HL-60 (cell line): ENCODE measurements around the gene ABHD10.

Source experiments
- GABPA ChIP-seq: IDR thresholded peaks from 2 replicates; pipeline ENCODE4 v1.6.1; 2012; ENCODE audit warnings: low read depth
- POLR2AphosphoS5 ChIP-seq: IDR thresholded peaks from 2 replicates; pipeline ENCODE4 v1.6.1; 2012; ENCODE audit warnings: low read depth
- TF ChIP-seq, protein P1 (sequence below): IDR thresholded peaks from one replicate; pipeline ENCODE4 v1.5.1; 2011; ENCODE audit warnings: low read length, control low read depth, inconsistent platforms; ENCODE audit not compliant: insufficient read depth
- TF ChIP-seq, protein P2 (sequence below): IDR thresholded peaks from 2 replicates; pipeline ENCODE4 v1.6.1; 2012; ENCODE audit warnings: low read depth; ENCODE audit not compliant: insufficient replicate concordance

DNA sequence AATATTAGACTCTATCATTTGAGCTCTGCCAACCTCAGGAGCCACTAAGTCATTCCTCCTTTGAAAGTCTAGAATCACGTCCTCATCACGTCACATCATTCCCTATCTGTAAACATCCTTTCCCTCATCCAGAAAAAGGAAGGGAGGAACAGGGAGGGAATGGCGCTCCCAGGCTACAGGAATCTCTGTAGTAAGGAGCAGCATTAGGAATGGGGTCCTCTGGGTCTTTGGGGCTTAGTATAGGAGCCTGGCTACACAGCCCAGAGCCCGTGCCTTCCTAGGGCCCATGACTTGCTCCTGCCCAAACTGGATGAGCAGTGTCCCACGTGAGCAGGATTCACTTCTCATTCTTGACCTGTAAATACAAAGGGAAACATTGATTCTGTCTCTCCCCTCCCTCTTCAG lies 21.5 kb downstream of the ABHD10 start:
- no peak for TF ChIP-seq POLR2AphosphoS5
- TF ChIP-seq, protein P1, sequence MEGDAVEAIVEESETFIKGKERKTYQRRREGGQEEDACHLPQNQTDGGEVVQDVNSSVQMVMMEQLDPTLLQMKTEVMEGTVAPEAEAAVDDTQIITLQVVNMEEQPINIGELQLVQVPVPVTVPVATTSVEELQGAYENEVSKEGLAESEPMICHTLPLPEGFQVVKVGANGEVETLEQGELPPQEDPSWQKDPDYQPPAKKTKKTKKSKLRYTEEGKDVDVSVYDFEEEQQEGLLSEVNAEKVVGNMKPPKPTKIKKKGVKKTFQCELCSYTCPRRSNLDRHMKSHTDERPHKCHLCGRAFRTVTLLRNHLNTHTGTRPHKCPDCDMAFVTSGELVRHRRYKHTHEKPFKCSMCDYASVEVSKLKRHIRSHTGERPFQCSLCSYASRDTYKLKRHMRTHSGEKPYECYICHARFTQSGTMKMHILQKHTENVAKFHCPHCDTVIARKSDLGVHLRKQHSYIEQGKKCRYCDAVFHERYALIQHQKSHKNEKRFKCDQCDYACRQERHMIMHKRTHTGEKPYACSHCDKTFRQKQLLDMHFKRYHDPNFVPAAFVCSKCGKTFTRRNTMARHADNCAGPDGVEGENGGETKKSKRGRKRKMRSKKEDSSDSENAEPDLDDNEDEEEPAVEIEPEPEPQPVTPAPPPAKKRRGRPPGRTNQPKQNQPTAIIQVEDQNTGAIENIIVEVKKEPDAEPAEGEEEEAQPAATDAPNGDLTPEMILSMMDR = no peak
- TF ChIP-seq, protein P2, sequence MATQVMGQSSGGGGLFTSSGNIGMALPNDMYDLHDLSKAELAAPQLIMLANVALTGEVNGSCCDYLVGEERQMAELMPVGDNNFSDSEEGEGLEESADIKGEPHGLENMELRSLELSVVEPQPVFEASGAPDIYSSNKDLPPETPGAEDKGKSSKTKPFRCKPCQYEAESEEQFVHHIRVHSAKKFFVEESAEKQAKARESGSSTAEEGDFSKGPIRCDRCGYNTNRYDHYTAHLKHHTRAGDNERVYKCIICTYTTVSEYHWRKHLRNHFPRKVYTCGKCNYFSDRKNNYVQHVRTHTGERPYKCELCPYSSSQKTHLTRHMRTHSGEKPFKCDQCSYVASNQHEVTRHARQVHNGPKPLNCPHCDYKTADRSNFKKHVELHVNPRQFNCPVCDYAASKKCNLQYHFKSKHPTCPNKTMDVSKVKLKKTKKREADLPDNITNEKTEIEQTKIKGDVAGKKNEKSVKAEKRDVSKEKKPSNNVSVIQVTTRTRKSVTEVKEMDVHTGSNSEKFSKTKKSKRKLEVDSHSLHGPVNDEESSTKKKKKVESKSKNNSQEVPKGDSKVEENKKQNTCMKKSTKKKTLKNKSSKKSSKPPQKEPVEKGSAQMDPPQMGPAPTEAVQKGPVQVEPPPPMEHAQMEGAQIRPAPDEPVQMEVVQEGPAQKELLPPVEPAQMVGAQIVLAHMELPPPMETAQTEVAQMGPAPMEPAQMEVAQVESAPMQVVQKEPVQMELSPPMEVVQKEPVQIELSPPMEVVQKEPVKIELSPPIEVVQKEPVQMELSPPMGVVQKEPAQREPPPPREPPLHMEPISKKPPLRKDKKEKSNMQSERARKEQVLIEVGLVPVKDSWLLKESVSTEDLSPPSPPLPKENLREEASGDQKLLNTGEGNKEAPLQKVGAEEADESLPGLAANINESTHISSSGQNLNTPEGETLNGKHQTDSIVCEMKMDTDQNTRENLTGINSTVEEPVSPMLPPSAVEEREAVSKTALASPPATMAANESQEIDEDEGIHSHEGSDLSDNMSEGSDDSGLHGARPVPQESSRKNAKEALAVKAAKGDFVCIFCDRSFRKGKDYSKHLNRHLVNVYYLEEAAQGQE = no peak
- no peak for TF ChIP-seq GABPA
